ENCODE results near the gene THAP4.

Gene THAP4

DNA sequence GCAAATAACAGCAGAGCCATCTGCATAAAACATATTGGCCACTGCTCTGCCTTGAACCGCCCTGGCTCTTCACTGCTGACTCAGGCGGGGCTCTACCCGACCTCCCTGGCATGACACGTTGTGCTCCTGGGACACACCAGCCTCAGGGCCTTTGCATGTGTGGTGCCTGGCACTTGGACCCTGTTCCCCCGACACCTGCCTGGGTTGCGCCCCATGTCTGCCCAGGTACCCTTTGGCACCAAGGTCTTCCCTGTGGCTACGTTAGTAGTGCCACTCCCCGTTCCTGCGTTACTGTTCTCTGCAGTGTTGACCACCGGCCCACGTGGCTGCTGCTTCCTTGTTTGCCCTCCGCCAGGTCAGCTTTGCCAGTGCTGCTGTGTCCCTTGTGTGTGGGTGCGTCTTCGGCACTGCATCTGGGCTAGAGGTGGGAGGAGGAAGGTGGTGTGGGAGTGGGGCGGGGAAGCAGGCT is 20.9 kb upstream of the THAP4 start:
- H3K4me3 ChIP-seq (ENCODE audit: control insufficient read depth, low read depth, low read length), result no peak overlapping the region
- TF ChIP-seq CTCF (IDR thresholded peaks at IDR 0.05; ENCODE audit: control insufficient read depth, insufficient read depth, low read depth, low read length, missing control alignments), result no peak

DNA sequence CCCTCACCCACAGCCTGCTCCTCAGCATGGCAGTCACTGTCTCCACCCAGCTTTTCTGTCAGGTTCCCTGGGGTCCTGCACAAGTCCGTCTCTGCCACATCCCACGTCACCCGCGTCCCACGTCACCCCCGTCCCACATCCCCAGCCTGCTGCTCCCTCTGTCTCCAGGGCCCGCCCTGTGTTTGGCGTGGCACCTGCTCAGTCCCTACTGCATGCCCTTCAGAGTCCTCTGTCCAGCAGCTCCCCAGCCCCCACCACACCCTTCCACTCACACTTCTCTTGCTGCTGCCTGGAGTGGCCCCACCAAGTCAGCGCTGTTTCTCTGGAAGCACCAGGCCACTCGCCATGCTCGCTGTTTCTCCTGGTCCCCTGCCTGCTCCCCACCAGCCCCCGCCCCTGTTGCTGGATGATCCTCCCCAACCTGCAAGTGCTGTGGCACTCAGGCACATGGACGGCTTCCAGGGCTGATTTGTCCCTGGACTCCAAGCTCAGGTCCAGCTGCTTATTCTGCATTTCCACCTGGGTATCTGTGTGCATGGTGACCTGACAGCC is 19.3 kb upstream of the THAP4 start:
- no peak overlapping the region for H3K4me3 ChIP-seq (ENCODE audit: control insufficient read depth, low read depth, low read length)
- DNase-seq (ENCODE audit: low read depth), result no peak
- TF ChIP-seq CTCF (IDR thresholded peaks at IDR 0.05; ENCODE audit: control insufficient read depth, insufficient read depth, low read depth, low read length, missing control alignments), result no peak

More for the DNA sequence above, 20.9 kb upstream of the THAP4 start:
- no peak for DNase-seq (ENCODE audit: low read depth)

DNA sequence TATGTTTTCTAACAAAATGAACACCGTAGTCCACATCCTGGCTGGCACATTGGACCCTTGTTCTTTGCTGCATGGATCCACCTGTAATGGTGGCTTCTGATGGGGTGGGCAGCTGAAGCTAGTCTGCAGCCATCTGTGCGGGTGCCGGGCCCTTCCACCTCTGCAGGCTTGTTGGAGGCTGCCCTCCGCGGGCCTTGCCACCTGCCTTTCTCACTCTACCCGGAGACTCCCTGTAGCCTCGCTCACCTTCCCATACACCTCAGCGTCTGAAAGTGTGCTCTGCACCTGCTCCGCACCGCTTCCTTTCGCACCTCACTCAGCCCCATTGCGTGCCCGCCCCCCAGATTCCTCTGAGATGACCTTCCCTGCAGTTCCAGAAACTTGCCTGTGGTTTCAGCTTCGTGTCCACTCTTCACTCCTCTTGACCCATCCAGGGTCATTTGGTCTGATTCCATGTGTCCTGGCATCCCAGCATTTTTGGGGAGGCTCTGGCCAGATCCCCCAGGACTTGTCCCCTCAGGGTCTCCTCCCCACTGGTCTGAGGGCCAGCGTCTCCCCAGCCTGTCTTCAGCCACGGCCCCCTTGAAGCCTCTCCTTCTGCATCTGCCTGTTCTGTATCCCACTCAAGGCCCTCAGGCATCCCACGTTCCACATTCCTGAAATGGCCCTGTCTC is 18.7 kb upstream of the THAP4 start:
- H3K4me3 ChIP-seq (ENCODE audit: control insufficient read depth, low read depth, low read length), result no peak overlapping the region
- no peak for DNase-seq (ENCODE audit: low read depth)
- TF ChIP-seq CTCF (IDR thresholded peaks at IDR 0.05; ENCODE audit: control insufficient read depth, insufficient read depth, low read depth, low read length, missing control alignments), result no peak

DNA sequence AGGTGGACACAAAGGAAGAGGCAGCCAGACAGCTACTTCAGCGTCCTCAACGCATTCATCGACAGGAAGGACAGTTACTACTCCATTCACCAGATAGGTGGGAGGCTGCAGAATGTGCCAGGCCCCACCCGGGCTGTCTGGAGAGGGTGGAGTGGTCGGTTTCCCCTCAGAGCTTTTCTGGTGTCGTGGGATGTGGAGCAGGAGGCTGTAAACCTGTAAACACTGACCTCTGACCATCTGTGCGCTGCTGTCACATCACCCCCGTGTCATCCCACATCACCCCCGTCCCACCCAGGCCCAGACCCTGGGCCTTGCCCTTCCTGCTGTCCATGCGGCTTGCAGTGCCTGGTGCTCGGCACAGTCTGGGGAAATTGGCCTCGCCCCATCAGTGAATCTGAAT is 17.6 kb upstream of the THAP4 start:
- TF ChIP-seq CTCF (IDR thresholded peaks at IDR 0.05; ENCODE audit: control insufficient read depth, insufficient read depth, low read depth, low read length, missing control alignments), result no peak
- no peak overlapping the region for H3K4me3 ChIP-seq (ENCODE audit: control insufficient read depth, low read depth, low read length)
- no peak for DNase-seq (ENCODE audit: low read depth)

- no peak for DNase-seq (ENCODE audit: low read depth)
- no peak overlapping the region for H3K4me3 ChIP-seq (ENCODE audit: control insufficient read depth, low read depth, low read length)
- no peak for TF ChIP-seq CTCF (IDR thresholded peaks at IDR 0.05; ENCODE audit: control insufficient read depth, insufficient read depth, low read depth, low read length, missing control alignments)
Observed at GRCh38 chr2:241653210-241653750, 16.3 kb upstream of the THAP4 start.

- H3K4me3 ChIP-seq (ENCODE audit: control insufficient read depth, low read depth, low read length), result no peak overlapping the region
- DNase-seq (ENCODE audit: low read depth), result no peak
- TF ChIP-seq CTCF (IDR thresholded peaks at IDR 0.05; ENCODE audit: control insufficient read depth, insufficient read depth, low read depth, low read length, missing control alignments), result no peak
Observed at GRCh38 chr2:241652722-241653121, 15.8 kb upstream of the THAP4 start.

Data from AG09309 (cell line).